Measurements from ENCODE around the gene PAIP1.
"Not testable (repeated sequence)": the region's sequence is repeated elsewhere in the genome, so short reads cannot be mapped to it uniquely, and the experiment has no call there.

Gene PAIP1

DNA sequence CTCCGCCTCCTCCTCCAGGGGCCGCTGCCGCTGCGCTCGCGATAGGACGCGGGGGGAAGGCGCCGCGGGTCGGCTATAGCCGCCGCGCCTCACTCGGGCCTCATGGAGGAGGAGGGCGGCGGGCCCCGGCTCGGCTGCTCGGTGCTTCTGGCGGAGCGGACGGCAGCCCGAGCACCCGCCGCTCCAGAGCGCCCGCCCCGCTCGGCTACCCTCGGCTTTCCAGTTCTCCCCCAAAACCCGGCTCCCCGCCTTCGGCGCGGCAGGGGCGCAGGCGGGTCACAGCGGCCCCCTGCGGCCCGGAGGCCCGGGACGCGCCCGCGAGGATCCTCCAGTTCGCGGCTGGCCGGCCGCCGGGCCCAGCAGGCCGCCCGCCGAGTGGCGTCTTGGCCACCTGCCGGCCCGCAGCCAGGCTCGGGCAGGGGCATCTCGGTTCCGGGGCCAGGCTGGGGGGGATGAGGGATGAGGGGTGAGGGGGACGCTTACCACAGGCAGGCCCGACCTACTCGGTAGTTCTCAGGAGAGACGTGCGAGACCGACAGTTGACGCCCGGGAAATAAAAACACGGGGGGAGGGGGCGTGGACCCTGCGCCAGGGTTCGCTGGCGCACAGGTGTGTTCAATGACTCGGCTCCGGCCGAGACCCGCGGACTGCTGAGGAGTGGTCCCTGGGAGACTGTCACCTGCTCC is at the start of gene PAIP1:
PAIP1 (minus strand) TSS at position 221 of the 686 bp plus-strand sequence. CDS start 231 bp downstream, outside the sequence.
- peak; percentile 56 for DNase-seq

- no peak for DNase-seq
Measured at GRCh38 chr5:43606351-43606750, 49.5 kb upstream of the PAIP1 start.

GRCh38 chr5:43604699-43605098 is 47.8 kb upstream of the PAIP1 start:
- no peak for DNase-seq

GRCh38 chr5:43603344-43604217 is 46.7 kb upstream of the PAIP1 start:
- peak; percentile 80 for DNase-seq

GRCh38 chr5:43602461-43603343 is 45.8 kb upstream of the PAIP1 start, which contains the start of gene NNT:
Gene NNT, plus strand, starts transcription at chr5:43603180. Its CDS starts 6,016 bp downstream, at chr5:43609196.
- DNase-seq, result peak; percentile 36

- no peak for DNase-seq
Measured at GRCh38 chr5:43601454-43602260, 44.8 kb upstream of the PAIP1 start.

GRCh38 chr5:43598927-43599326 is 42.0 kb upstream of the PAIP1 start:
- not testable (repeated sequence) for DNase-seq

DNA sequence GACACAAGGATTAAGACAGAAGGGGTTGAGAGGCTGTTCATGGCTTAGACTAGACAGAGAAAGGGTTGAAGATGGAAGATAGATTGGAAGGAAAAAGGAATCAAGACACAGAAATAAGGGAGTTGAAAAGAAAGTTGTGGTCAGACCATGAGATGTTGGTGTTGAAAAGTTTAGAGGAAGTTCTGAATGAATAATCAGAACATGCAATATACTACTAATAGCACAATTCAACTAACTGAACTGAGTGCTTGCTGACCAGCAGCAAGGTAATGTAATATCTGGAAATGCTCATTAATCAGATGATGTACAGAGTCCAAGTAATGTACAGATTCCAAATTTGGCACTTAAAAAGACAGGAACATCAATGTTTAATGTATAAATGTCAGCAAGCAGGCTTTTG is 35.5 kb upstream of the PAIP1 start:
- DNase-seq, result no peak

DNA sequence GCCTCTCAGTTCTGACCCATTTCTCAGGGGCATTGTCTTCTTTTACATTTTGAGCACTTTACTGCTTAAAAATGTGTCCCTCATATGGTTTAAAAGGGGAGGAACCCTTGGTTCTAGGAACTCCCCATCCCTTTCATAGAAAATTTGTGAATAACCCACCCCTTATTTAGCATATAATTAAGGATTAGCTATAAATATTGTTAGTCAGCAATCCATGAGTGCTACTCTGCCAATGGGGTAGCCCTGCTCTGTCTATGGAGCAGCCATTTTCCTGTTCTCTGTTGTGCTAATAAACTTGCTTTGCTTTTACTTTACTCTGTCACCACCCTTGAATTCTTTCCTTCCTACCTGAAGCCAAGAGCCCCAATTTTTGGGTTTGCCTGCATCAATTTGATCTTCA is 33.8 kb upstream of the PAIP1 start:
- no peak for DNase-seq

GRCh38 chr5:43589310-43589709 is 32.4 kb upstream of the PAIP1 start:
- DNase-seq, result no peak

DNA sequence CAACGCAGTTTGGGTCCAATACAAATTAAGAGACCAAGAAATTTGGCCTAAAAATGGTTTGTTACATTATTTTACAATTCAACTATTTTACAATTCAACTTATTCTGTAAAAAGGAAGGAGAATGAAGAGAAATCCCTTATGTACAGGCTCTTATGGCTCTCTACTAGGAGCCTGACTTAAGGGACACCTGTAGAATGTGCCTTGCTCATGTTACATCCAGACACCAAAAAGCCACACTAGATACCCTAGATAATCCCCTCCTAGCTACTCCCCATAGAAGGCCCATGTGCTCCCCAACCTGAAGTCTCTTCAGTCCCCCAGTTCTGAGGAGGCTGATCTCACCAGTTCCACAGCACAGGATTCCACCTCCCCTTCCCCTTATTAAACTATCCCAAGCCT is 32.0 kb upstream of the PAIP1 start:
- DNase-seq, result no peak

GRCh38 chr5:43584166-43584699 is 27.4 kb upstream of the PAIP1 start:
- no peak for DNase-seq

DNA sequence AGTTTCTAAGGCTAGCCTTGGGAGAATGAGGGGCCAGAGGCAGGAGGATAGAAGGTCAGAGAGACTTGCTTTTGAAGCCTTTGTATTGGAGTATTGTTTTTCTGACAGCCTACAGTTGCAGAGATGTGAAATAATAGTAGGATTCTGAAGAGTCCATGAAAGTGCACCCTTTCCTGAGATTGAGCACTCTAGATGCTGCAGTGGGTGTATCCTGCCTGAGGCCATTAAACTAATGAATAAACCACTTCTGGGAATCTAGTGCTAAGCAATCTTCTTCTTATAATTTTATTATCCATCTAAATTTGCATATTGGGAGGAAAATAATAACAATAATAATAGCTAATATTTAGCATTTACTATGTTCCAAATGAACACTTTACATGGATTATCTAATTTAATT is 26.8 kb upstream of the PAIP1 start:
- DNase-seq, result no peak

- no peak for DNase-seq
Measured at GRCh38 chr5:43582082-43583005, 25.5 kb upstream of the PAIP1 start.

DNA sequence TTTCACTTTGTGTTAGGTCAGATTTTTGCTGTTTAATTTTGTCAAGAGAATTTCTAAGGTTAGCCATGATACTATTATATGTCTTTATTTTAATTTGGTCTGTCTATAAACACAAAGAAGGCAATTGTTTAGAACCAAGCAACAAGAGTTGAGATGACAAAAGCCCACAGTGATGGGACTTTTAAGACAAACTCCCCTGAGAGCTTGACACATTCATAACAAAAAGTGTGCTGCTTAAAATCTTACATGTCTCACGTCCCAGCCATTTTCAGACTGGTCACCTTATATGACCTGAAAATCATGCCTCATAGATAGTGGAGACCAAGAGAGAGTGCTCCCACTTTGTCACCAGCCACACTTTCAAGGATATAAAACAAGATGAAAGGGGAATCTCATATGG is 24.5 kb upstream of the PAIP1 start:
- DNase-seq, result no peak

DNA sequence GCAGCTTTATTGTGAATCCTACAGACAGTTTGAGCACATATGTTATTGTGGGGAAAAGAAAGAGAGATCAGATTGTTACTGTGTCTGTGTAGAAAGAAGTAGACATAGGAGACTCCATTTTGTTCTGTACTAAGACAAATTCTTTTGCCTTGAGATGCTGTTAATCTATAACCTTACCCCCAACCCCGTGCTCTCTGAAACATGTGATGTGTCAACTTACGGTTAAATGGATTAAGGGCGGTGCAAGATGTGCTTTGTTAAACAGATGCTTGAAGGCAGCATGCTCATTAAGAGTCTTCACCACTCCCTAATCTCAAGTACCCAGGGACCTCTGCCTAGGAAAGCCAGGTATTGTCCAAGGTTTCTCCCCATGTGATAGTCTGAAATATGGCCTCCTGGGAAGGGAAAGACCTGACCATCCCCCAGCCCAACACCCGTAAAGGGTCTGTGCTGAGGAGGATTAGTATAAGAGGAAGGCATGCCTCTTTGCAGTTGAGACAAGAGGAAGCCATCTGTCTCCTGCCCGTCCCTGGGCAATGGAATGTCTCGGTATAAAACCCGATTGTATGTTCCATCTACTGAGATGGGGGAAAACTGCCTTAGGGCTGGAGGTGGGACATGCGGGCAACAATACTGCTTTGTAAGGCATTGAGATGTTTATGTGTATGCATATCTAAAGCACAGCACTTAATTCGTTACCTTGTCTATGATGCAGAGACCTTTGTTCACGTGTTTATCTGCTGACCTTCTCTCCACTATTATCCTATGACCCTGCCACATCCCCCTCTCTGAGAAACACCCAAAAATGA is 23.7 kb upstream of the PAIP1 start:
- not testable (repeated sequence) for DNase-seq

DNA sequence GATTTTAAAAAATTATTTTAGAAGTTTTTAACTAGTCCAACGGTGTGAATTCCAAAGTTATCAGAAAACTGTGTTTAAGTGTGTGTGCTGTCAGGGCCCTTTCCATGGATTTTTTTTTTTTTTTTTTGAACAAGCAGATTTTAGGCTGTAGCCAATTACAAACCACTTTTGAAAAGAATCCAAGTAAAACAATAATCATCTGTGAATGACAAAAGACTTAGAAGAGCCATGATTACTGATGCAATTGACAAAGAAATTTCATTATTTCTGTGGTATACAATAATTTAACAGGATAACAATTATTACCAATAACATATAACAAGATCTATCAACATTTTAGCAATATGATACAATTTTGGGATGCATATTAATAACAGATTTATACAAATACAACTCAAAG is 16.2 kb upstream of the PAIP1 start:
- no peak for DNase-seq

- no peak for DNase-seq
Measured at GRCh38 chr5:43572357-43572756, 15.5 kb upstream of the PAIP1 start.

- no peak for DNase-seq
Measured at GRCh38 chr5:43571237-43571636, 14.4 kb upstream of the PAIP1 start.
